OCI-LY3 (cell line): ENCODE results near the gene PAXX.

Source experiments
- EZH2phosphoT487 ChIP-seq: fragments of 200-600 bp; shearing (Covaris generic); IDR thresholded peaks from 2 replicates; pipeline ENCODE4 v1.6.1; 2018; ENCODE audit warnings: antibody characterized with exemption, mixed run types, low read depth
- TF ChIP-seq, protein P1 (sequence below): fragments of 200-600, 300-600 bp; sonication (generic); IDR thresholded peaks from 2 replicates; pipeline ENCODE4 v1.5.1; 2014; ENCODE audit warnings: antibody characterized with exemption, low read length, low read depth

DNA sequence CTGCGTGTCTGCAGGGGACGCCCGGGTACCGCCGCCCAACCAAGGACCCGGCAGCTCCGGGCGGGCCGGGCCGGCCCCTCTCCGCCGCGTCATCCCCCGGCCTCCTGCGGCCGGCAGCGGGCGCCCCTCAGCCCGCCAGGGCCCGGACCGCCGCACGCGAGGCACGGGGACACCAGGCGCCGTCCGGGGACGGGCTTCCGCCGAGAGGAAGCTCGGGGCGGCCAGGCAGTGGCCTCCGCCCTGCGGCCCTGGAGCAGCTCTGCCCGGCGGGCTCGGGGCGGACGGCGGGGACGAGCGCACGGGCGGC, 48.1 kb upstream of the PAXX start:
- TF ChIP-seq, protein P1, sequence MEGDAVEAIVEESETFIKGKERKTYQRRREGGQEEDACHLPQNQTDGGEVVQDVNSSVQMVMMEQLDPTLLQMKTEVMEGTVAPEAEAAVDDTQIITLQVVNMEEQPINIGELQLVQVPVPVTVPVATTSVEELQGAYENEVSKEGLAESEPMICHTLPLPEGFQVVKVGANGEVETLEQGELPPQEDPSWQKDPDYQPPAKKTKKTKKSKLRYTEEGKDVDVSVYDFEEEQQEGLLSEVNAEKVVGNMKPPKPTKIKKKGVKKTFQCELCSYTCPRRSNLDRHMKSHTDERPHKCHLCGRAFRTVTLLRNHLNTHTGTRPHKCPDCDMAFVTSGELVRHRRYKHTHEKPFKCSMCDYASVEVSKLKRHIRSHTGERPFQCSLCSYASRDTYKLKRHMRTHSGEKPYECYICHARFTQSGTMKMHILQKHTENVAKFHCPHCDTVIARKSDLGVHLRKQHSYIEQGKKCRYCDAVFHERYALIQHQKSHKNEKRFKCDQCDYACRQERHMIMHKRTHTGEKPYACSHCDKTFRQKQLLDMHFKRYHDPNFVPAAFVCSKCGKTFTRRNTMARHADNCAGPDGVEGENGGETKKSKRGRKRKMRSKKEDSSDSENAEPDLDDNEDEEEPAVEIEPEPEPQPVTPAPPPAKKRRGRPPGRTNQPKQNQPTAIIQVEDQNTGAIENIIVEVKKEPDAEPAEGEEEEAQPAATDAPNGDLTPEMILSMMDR, result no peak
- TF ChIP-seq EZH2phosphoT487, result no peak
